GM03348 (cell line): ENCODE measurements around the gene MRC2.
"Not testable (repeated sequence)": the region's sequence is repeated elsewhere in the genome, so short reads cannot be mapped to it uniquely, and the experiment has no call there.

Source experiments
- DNase-seq: peaks from one replicate; pipeline ENCODE4 v3.0.0; 2012; ENCODE audit warnings: low spot score

MRC2 gene, protein sequence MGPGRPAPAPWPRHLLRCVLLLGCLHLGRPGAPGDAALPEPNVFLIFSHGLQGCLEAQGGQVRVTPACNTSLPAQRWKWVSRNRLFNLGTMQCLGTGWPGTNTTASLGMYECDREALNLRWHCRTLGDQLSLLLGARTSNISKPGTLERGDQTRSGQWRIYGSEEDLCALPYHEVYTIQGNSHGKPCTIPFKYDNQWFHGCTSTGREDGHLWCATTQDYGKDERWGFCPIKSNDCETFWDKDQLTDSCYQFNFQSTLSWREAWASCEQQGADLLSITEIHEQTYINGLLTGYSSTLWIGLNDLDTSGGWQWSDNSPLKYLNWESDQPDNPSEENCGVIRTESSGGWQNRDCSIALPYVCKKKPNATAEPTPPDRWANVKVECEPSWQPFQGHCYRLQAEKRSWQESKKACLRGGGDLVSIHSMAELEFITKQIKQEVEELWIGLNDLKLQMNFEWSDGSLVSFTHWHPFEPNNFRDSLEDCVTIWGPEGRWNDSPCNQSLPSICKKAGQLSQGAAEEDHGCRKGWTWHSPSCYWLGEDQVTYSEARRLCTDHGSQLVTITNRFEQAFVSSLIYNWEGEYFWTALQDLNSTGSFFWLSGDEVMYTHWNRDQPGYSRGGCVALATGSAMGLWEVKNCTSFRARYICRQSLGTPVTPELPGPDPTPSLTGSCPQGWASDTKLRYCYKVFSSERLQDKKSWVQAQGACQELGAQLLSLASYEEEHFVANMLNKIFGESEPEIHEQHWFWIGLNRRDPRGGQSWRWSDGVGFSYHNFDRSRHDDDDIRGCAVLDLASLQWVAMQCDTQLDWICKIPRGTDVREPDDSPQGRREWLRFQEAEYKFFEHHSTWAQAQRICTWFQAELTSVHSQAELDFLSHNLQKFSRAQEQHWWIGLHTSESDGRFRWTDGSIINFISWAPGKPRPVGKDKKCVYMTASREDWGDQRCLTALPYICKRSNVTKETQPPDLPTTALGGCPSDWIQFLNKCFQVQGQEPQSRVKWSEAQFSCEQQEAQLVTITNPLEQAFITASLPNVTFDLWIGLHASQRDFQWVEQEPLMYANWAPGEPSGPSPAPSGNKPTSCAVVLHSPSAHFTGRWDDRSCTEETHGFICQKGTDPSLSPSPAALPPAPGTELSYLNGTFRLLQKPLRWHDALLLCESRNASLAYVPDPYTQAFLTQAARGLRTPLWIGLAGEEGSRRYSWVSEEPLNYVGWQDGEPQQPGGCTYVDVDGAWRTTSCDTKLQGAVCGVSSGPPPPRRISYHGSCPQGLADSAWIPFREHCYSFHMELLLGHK (N-terminal part only)

DNA sequence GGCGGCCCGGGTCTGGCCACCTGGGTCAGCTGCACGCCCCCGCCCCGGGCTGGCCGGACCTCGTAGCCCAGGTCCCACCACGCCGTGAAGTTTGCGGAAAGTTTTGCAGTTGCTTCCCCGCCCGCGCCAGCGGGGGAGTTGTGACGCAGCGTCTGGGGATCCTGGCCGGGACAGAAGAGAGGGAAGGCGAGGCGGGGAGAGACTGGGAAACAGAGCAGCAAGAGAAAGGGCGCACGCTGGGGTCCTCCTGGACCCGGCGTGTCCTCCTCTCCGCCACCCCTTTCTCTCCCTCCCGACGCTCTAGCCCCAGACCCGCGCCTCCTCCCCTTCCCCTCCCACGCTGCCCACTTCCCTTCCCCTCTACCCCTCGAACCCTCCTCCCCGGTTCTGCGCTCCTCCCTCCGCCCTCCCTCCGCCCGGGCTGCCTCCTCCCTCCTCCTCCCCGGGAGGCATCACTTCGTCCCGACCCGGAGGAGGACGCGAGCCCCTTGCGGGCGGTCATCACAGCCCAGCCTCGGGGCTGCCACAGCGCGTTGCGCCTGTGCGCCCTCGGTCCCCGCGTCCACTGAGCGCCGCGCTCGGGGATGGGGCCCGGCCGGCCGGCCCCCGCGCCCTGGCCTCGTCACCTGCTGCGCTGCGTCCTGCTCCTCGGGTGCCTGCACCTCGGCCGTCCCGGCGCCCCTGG lies at the start of gene MRC2:
Gene MRC2 (plus strand): TSS at position 452 of the 685 bp plus-strand sequence. CDS start 133 bp downstream, at position 585.
- peak; percentile 91 for DNase-seq

DNA sequence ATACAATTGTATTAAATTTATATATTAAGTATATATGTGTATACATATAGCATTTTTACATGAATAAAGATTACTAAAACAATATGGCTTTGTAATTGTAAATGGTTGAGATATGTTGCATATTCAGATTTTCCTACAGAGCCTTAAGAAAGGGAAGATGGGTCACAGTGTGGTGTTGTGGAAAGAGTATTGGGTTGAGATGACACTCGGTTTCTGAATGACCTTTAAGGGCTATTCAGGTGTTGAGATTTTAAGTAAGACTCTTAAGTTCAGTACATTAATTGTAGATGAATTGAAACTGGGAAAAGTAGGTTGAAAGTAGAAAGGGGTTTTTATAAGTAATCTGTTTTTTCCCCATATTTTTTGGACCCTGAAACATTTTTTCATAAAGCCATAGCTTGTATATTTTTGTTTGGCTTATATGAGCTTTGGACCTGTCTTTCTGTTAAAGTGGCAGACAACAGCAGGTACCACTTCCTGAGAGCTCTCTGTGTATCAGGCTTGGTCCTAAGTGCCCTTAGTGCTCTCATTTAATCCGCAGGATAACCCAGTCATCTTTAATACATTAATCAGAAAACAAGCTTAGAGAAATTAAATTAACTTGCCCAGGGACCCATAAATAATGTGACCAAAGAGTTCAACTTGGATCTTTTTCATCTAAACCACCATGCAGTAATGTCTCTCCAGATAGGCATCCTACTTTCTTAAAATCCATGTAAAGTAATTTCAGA lies 48.5 kb upstream of the MRC2 start:
- no peak for DNase-seq

DNA sequence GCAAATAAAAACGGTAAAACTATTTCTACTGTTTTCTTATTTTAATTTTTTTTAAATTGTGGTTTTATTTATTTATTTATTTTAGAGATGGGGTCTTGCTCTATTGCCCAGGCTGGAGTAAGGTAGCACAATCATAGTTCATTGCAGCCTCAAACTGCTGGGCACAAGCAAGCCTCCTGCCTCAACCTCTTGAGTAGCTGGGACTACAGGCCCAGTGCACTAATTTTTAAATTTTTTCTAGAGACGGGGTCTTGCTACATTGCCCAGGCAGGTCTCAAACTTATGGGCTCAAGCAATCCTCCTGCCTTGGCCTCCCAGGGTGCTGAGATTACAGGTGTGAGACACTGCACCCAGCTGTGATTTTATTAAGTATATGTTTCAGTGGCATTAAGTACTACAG lies 46.5 kb upstream of the MRC2 start:
- DNase-seq = no peak

DNA sequence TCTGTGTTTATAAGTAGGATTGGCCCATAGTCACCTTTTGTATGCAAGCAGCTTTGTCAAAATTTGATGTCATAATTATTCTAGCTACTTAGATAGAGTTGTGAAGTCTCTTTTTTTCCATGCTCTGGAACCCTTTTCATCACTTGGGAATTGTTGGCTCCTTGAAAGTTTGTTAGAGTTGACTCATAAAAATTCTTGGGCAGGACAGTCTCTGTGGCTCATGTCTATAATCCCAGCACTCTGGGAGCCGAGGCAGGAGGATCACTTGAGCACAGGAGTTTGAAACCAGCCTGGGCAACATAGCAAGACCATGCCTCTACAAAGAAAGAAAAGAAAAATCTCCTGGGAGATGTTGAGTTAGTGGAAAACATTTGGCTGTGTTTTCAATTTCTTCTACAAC lies 45.7 kb upstream of the MRC2 start:
- DNase-seq = no peak

DNA sequence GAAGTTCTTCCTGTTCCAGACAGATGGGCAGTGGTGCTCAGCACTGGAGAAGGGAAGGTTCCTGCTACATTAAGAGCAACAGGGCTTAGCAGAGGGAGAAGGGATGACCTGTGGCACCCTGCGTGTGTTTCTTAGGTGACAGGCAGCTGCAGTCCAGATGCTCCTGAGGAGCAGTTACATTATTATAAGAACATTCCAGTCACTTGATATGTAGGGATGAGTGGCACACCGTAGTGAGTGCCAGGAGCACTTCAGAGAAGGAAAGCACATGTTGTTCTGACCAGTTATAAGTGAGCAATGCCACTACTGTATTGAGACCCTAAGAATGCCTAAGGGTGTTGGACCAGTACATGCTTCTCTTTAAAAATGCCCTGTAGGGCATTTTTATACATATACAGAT lies 39.9 kb upstream of the MRC2 start:
- no peak for DNase-seq

DNA sequence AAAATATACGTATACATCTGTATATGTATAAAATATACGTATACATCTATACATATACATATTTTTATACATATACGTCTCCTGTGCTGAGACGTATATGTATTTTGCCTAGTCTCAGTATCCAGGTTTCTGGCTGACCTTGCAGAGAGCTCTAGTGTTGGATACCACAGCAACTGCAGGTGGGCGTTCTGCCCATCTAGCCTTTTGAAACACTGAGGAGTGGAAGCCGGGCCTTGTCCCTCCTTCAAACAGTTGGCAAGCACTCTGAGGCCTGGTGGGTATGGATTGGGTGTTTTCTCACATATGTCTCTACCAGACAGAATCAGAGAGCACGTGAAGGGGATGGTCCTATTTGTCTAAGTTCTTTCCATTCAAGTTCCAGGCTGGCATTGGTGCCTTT lies 39.4 kb upstream of the MRC2 start:
- no peak for DNase-seq

DNA sequence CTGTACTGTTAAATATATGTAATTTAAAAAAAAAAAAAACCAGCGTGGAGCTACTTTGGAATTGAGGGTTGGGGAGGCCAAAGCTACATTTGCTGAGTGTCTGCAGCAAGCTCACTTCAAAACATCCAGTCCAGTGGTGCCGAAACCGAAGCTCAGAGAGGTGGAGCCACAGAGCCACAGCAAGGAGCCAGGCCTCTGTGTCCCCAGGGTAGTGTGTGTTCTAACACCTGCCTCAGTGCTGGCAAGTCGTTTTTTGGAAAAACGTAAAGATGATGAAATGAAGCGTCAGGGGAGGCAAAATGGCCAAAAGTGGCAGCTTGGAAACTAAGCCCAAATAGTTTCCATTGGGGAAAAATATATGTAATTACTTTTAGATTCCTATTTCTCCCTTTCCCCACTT lies 36.1 kb upstream of the MRC2 start:
- no peak for DNase-seq

DNA sequence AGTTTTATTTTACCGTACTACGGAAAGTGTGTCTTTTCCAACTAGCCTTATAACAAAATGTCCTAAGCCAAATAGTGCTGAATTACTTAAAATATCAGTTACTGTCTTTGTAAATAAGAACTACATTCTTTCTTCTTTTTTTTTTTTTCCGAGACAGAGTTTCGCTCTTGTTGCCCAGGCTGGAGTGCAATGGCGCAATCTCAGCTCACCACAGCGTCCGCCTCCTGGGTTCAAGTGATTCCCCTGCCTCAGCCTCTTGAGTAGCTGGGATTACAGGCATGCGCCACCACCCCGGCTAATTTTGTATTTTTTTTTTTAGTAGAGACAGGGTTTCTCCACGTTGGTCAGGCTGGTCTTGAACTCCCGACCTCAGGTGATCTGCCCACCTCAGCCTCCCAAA lies 35.6 kb upstream of the MRC2 start:
- DNase-seq = not testable (repeated sequence)

DNA sequence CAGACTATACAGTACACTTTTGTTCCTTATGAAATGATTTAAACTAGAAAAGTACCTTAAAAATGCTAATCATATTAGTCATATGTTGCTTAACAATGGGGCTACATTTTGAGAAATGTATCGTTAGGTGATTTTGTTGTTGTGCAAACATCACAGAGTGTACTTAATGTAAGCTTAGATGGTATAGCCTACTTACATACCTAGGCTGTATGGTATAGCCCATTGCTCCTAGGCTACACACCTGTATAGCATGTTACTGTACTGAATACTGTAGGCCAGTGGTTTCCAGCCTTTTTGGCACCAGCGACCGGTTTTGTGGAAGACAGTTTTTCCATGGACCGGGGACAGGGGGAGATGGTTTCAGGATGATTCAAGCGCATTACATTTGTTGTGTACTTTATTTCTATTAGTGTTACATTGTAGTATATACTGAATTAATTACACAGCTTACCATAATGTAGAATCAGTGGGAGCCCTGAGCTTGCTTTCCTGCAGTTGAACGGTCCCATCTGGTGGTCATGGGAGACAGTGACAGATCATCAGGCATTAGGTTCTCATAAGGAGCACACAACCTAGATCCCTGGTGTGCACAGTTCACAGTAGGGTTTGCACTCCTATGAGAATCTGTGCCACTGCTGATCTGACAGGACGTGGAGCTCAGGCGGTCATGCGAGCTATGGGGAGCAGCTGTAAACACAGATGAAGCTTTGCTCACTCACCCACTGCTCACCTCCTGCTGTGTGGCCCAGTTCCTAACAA lies 35.0 kb upstream of the MRC2 start:
- DNase-seq = no peak

DNA sequence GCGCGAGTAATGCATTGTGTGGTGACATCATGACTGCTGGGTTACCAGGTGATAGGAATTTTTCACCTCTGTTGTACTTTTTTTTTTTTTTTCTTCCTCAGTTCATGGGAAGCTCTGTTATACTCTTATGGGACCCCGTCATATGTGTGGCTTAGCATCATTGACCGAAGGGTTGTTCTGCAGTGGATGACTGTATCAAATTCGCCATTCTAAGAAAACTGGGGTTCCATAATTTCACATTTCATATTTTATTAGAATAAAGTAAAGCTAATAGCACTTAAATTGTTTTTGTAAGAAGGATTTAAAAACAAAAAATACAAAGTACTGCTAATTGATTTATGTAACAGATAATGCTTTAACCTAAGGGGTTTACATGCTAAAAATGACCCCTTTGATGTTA lies 32.0 kb upstream of the MRC2 start:
- DNase-seq = no peak

DNA sequence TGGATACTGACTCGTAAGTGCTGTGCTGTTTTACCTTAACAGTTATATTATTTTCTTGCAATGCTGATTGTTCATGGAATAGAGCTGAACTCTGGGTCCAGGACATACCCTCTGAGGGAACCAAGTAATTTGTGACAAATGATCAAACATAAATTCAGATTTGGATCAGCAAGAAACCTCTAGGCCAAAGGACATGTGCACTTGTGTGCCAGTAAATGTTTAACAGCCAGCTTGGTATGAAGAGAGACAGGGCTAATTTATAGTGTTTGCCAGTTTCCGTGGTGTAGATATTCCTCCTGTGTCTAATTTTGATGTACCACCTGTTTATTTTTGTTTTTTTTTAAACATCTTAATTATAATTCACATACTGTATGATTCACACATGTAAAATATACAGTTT lies 30.8 kb upstream of the MRC2 start:
- DNase-seq = no peak

DNA sequence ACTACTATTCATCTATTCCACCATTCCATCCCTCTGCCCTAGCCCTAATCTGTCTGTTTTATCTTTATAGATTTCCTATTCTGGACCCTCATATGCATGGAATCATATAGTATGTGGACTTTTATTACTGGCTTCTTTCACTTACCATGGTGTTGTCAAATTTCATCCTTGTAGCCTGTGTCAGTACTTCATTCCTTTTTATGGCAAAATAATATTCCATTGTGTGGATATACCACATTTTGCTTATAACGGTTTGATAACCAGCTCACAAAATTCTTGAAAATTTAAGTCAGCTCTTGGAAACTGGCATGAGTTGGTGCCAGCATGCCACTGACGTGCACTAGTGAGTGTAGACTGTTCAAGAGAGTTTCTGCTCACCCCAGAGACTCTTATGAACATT lies 30.3 kb upstream of the MRC2 start:
- DNase-seq = no peak

DNA sequence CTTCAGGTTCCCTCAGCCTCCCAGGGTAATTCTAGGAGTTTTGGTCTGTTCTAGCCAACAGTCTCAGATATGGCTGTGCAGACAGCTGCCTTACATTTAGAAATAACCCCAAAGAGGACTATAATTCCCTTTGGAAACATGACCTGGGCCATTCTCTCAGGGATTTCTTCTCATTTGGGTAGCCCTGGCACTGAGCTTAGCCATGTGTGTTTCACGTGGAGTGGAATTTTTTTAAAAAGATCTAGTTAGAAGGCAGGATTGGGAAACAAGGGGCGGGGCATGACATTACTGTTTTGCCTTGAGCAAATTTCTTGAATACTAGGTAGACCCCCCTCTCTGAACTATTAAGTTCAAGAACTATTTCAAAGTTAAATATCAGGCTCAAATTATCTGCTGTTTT lies 29.6 kb upstream of the MRC2 start:
- peak; percentile 74 for DNase-seq

DNA sequence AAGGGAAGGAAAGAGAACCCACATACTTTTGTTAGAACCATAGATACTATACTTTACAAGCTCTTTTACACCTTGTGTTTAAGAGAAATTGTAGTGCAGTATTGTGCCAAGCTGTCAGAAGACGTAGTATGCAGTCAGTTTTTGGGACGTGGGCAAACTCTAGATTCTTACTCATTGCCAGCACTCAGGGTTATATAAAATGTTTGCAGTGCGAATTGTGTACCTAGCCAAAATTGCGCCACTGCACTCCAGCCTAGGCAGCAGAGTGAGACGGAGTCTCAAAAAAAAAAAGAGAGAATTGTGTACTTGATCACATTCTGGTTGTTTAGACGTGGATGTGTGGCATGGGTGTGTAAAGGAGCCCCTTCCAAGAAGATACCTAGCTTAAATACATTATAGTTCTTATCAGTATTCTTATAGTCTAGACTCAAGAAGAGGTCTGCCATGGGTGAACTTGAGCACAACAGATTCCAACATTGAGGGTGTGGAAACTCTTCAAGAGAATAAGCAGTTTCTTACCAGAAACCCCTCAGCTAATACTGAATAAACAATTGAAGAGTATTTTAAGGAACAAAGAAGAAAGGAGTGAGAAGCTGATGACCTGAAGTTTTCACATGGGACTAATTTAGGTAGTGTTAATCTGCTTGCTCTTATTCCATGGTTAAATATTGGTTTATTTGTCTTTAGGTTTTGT lies 27.4 kb upstream of the MRC2 start:
- DNase-seq = no peak

DNA sequence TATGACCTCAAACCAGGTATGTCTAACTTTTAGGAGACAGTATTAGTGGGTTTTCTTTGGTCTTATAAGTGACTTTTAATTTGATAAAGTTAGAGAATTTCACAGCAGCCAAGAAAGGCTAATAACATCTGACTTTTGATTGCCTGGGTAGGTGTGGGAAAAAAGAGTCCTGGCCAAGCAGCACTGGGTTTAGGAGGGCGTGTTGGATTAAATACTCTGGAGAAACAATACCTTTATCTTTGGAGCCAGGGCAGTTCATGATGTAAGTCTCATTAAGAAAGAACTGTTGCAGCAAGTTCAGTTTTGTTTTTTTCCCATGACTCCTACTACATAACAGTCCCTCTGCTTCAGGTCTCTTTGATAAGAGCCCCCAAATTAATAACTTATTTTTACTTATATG lies 26.7 kb upstream of the MRC2 start:
- no peak for DNase-seq

DNA sequence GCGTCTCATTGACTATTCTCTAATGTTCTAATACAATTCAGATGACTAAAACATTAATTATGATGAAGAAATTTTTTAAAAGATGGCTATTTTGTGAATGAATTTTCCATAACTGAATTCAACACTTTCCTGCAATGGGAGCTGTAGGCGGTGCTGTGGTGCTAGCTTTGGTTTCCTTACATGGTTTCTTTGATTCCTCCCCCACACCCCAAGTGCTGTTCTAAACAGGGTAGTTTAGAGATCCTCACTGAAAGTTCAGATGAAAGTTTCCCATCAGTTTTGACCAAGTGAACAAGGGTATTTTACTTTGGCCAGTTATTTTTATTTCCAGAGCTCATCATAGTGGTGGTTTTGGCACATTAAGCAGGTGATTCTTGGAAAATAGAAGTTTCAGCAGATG lies 26.0 kb upstream of the MRC2 start:
- DNase-seq = peak; percentile 61

DNA sequence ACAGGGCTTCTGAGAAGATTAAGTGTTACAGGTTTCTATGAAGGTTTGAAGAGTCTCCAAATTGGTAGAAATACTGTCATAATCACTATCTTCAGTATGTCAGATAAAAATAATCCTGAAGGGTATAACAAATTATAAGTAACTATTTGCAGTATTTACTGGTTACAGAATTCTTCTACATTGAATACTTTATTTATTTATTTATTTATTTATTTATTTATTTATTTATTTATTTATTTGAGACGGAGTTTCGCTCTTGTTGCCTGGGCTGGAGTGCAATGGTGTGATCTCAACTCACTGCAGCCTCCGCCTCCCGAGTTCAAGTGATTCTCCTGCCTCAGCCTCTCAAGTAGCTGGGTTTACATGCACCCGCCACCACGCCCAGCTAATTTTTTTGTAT lies 23.7 kb upstream of the MRC2 start:
- not testable (repeated sequence) for DNase-seq

DNA sequence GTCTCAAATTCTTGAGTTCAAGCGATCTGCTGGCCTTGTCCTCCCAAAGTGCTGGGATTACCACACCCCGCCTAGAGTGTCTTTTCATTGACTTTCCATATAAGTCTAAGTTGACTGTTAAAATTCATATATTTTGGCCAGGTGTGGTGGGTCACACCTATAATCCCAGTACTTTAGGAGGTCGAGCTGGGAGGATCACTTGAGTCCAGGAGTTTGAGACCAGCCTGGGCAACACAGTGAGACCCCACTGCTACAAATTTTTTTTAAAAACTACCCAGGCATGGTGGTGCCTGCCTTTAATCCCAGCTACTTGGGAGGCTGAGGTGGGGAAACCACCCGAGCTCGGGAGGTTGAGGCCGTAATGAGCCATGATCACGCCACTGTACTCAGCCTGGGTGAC lies 21.9 kb upstream of the MRC2 start:
- DNase-seq = no peak

DNA sequence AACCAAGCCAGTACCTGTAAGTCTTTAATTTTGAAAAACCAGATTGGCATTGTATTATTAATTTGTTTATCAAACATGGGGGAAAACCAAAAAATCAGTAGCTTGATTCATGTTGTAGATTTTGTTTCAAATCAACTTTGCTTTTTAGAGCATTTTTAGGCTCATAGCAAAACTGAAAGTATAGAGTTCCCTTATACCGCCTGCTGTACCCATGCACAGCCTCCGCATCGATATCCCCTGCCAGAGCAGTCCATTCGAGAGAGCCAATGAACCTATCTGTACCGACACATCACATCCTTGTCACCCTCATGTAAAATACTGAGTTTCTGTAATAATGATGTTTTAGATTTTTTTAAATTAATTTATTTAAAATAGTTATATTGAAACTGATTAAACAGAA lies 16.2 kb upstream of the MRC2 start:
- no peak for DNase-seq

DNA sequence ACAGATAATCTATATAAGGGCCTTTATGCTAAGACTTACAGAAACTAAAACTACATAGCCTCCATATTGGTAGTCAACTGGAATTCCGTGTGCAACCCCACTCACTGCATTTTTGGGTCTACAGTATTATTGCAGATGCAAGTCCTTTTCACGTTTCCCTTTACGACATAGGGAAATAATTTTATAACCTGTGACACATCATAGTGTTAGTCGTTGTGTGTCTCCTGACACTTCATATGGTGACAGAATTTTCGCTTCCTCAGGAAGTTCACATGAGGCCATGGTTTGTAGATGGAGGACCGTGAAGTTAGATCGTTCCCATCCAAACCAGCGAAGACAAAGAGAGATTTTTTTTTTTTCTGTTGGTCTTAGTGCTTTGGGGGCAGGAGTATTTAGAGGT lies 15.7 kb upstream of the MRC2 start:
- DNase-seq = no peak
